Keratinocyte (primary cell): ENCODE measurements around the gene ZMIZ1. TPM values are rescaled to one million over a fixed set of nuclear protein-coding genes. Genes with fewer than 3 reads are reported as not detected.

ENCODE experiments used
- DNase-seq: peaks from one replicate; pipeline ENCODE4 v3.0.0-alpha.2; 2011; ENCODE audit warnings: low read depth, missing footprints, low spot score
- FAIRE-seq: peaks from 2 replicates; lab custom pipeline; 2011; peaks lifted over from hg19 to GRCh38; lab: Jason Lieb, UNC
- H2AFZ ChIP-seq: 2 replicates; pipeline ENCODE4 v1.6.0; 2012; ENCODE audit warnings: low read length, control low read depth, inconsistent platforms; ENCODE audit not compliant: control insufficient read depth
- H3K27ac ChIP-seq: 2 replicates; pipeline ENCODE4 v1.5.1; 2011; ENCODE audit warnings: low read length; ENCODE audit not compliant: control insufficient read depth, insufficient read depth
- H3K27me3 ChIP-seq: 3 replicates; pipeline ENCODE4 v1.6.0; 2011; ENCODE audit warnings: low read length; ENCODE audit not compliant: control insufficient read depth, insufficient read depth; ENCODE audit errors: extremely low read depth
- H3K36me3 ChIP-seq, 2 experiments: 2 replicates in 1 of 2; 3 replicates in 1 of 2; pipeline ENCODE4 v1.5.1; 2011; ENCODE audit warnings: low read length in 2 of 2, mild to moderate bottlenecking in 1 of 2; ENCODE audit not compliant: control insufficient read depth in 2 of 2, insufficient read depth in 2 of 2; ENCODE audit errors: extremely low read depth in 1 of 2
- H3K4me1 ChIP-seq: 3 replicates; pipeline ENCODE4 v1.5.1; 2011; ENCODE audit warnings: low read length; ENCODE audit not compliant: control insufficient read depth, insufficient read depth; ENCODE audit errors: extremely low read depth
- H3K4me2 ChIP-seq: 3 replicates; pipeline ENCODE4 v1.6.0; 2011; ENCODE audit warnings: low read depth, low read length; ENCODE audit not compliant: control insufficient read depth, insufficient read depth; ENCODE audit errors: extremely low read depth
- H3K4me3 ChIP-seq, 3 experiments: fragments of 200-600 bp in 1 of 3; sonication (generic) in 1 of 3; 2 replicates in 2 of 3; 3 replicates in 1 of 3; pipeline ENCODE4 v1.5.1; 2011 to 2016; ENCODE audit warnings: low read length in 3 of 3, mild to moderate bottlenecking in 3 of 3, control low read depth in 2 of 3, inconsistent platforms in 1 of 3, low read depth in 1 of 3, mixed read lengths in 1 of 3, mixed run types in 1 of 3, moderate library complexity in 1 of 3; ENCODE audit not compliant: control insufficient read depth in 2 of 3, insufficient read depth in 2 of 3; ENCODE audit errors: extremely low read depth in 1 of 3
- H3K79me2 ChIP-seq: 2 replicates; pipeline ENCODE4 v1.6.0; 2012; ENCODE audit warnings: low read length; ENCODE audit not compliant: control insufficient read depth, insufficient read depth
- H3K9ac ChIP-seq: 3 replicates; pipeline ENCODE4 v1.6.0; 2011; ENCODE audit warnings: low read length; ENCODE audit not compliant: control insufficient read depth, insufficient read depth; ENCODE audit errors: extremely low read depth
- H3K9me1 ChIP-seq: 3 replicates; pipeline ENCODE4 v1.6.0; 2011; ENCODE audit warnings: low read length; ENCODE audit not compliant: control insufficient read depth, insufficient read depth; ENCODE audit errors: extremely low read depth
- H3K9me3 ChIP-seq: 2 replicates; pipeline ENCODE4 v1.5.1; 2012; ENCODE audit warnings: low read depth, low read length; ENCODE audit not compliant: control insufficient read depth
- H4K20me1 ChIP-seq: 3 replicates; pipeline ENCODE4 v1.6.0; 2011; ENCODE audit warnings: low read length; ENCODE audit not compliant: control insufficient read depth, insufficient read depth; ENCODE audit errors: extremely low read depth
- CTCF ChIP-seq, 3 experiments: IDR thresholded peaks in 1 of 3; conservative IDR thresholded peaks in 1 of 3; optimal IDR thresholded peaks in 1 of 3; 2 replicates in 2 of 3; 3 replicates in 1 of 3; pipeline versions ENCODE3 to v1.5.1; 2011; ENCODE audit warnings: low read length in 3 of 3, mild to moderate bottlenecking in 3 of 3, moderate library complexity in 2 of 3, control low read depth in 1 of 3, inconsistent platforms in 1 of 3; ENCODE audit not compliant: insufficient read depth in 2 of 3; ENCODE audit errors: extremely low read depth in 1 of 3
- EZH2 ChIP-seq: IDR thresholded peaks from one replicate; pipeline ENCODE4 v1.6.1; 2012; ENCODE audit warnings: inconsistent platforms, mild to moderate bottlenecking, low read length, moderate library complexity
- dilution Hi-C: fragments of 300-500 bp; cut with MboI; formaldehyde crosslinking; loops from one replicate; pipeline ENCODE4 v1.7.0; 2020; ENCODE audit warnings: low sequenced_read_pairs; ENCODE audit not compliant: extremely low pct_ligation_motif_present
- polyA plus RNA-seq, 5 experiments: library from polyadenylated mRNA; depleted of rRNA in 3 of 5; stranded (reverse) in 3 of 5; stranded (forward) in 1 of 5; unstranded in 1 of 5; fragments of >200 nt; gene quantifications; 1 replicate in 1 of 5; 2 replicates in 3 of 5; 3 replicates in 1 of 5; pipeline versions ENCODE4 v1.2.1 to v1.2.3, GENCODE V29; 2011 to 2012; ENCODE audit warnings: missing spikeins in 2 of 5, low read depth in 1 of 5, low replicate concordance in 1 of 5

ZMIZ1 gene
- polyA plus RNA-seq, 1 donor (not counting 4 experiments of a cell fraction or from before 2014, with no cell fraction given): 1.8 TPM

GRCh38 chr10:79078367-79079053 lies 9.7 kb downstream of the ZMIZ1 start:
- Histone ChIP-seq H3K4me3 (no peak overlapping the region), H3K79me2 (peaks cover 36% of the 10 kb centered on the region), H3K27ac (no peak overlapping the region), H3K4me2 (no peak overlapping the region), H4K20me1 (peaks cover 17% of the 10 kb centered on the region), H3K36me3 (no peaks in the 10 kb centered on the region), H3K4me1 (peaks cover 28% of the 10 kb centered on the region), H3K9me1 (peaks cover 3% of the 10 kb centered on the region), H3K9me3 (no peaks in the 10 kb centered on the region), H2AFZ (no peak overlapping the region), H3K9ac (no peak overlapping the region), H3K27me3 (no peaks in the 10 kb centered on the region)
- FAIRE-seq (no peak), DNase-seq (no peak)
- dilution Hi-C loops: no loop called here
- TF ChIP-seq EZH2: no peak
- TF ChIP-seq CTCF (optimal IDR thresholded peaks at IDR 0.05 in 1 of 3, IDR thresholded peaks at IDR 0.05 in 1 of 3, conservative IDR thresholded peaks at IDR 0.05 in 1 of 3; ENCODE audit: extremely low read depth in 1 of 3, insufficient read depth in 2 of 3, low read length in 3 of 3): no peak

GRCh38 chr10:79079054-79079397 lies 10.3 kb downstream of the ZMIZ1 start:
- H3K9me1 ChIP-seq: peaks cover 4% of the 10 kb centered on the region
- no peak overlapping the region for H3K4me2 ChIP-seq
- H3K9me3 ChIP-seq: no peaks in the 10 kb centered on the region
- DNase-seq (no peak), FAIRE-seq (no peak)
- H3K27ac ChIP-seq: no peak overlapping the region
- peaks cover 17% of the 10 kb centered on the region for H4K20me1 ChIP-seq
- peaks cover 34% of the 10 kb centered on the region for H3K4me1 ChIP-seq
- H3K36me3 ChIP-seq: no peaks in the 10 kb centered on the region
- no peak overlapping the region for H2AFZ ChIP-seq
- H3K27me3 ChIP-seq: no peaks in the 10 kb centered on the region
- TF ChIP-seq EZH2: no peak
- no peak for TF ChIP-seq CTCF (optimal IDR thresholded peaks at IDR 0.05 in 1 of 3, IDR thresholded peaks at IDR 0.05 in 1 of 3, conservative IDR thresholded peaks at IDR 0.05 in 1 of 3; ENCODE audit: extremely low read depth in 1 of 3, insufficient read depth in 2 of 3, low read length in 3 of 3)
- no peak overlapping the region for H3K4me3 ChIP-seq
- dilution Hi-C loops: no loop called here
- no peak overlapping the region for H3K9ac ChIP-seq
- H3K79me2 ChIP-seq: peaks cover 31% of the 10 kb centered on the region
